Type B pancreatic cell (in vitro differentiated cells): ENCODE data around the gene FBN1. TPM values are rescaled to one million over a fixed set of nuclear protein-coding genes. Genes with fewer than 3 reads are reported as not detected.

Experiments used
- DNase-seq: peaks from one replicate; pipeline ENCODE4 v3.0.0; 2021; ENCODE audit warnings: mixed read lengths; ENCODE audit not compliant: unreplicated experiment; ENCODE audit errors: extremely low spot score
- H3K27ac Mint-ChIP-seq: 2 replicates; pipeline ENCODE4 v1.8.0; 2021; ENCODE audit warnings: mild to moderate bottlenecking, mixed read lengths
- H3K27me3 Mint-ChIP-seq: 2 replicates; pipeline ENCODE4 v1.8.0; 2021; ENCODE audit warnings: mixed read lengths
- H3K36me3 Mint-ChIP-seq: 2 replicates; pipeline ENCODE4 v1.8.0; 2021; ENCODE audit warnings: mixed read lengths
- H3K4me1 Mint-ChIP-seq: one replicate; pipeline ENCODE4 v1.8.0; 2021; ENCODE audit warnings: mixed read lengths; ENCODE audit not compliant: unreplicated experiment
- H3K4me3 Mint-ChIP-seq: 2 replicates; pipeline ENCODE4 v1.8.0; 2021; ENCODE audit warnings: mild to moderate bottlenecking, mixed read lengths
- H3K9me3 Mint-ChIP-seq: 2 replicates; pipeline ENCODE4 v1.8.0; 2021; ENCODE audit warnings: mixed read lengths
- CTCF ChIP-seq: fragments of 200-600 bp; sonication (generic); conservative IDR thresholded peaks from 2 replicates; pipeline ENCODE4 v1.5.0; 2021; ENCODE audit warnings: antibody characterized with exemption, mild to moderate bottlenecking
- total RNA-seq: library from RNA; stranded (reverse); gene quantifications from 2 replicates; pipeline ENCODE4 v1.2.1, GENCODE V29; 2021; ENCODE audit warnings: low replicate concordance

The FBN1 gene
- total RNA-seq, 1 donor from 2014 or later = 58.4 TPM

DNA sequence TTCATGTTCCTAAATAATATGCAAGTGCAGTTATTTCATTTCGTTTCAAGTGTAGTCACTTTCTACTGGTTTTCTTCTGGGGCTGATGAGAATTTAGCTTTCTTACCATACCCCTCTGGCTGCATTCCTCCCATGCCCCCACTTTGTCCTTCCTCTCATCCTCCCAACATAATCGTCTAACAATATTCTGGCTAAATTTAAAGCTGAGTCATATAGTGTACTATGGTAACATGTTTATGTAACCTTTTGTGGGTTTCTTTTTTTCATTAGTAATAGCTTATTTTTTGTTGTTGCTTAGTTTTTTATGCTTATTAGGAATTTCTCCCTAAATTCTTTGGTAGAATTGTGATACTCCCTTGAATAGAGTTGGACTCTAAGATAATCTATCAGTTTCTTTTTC, 283.8 kb downstream of the FBN1 start:
- H3K4me1 Mint-ChIP-seq = peaks cover 8% of the 10 kb centered on the region
- H3K27ac Mint-ChIP-seq = no peak overlapping the region
- H3K4me3 Mint-ChIP-seq = no peak overlapping the region
- peaks cover 3% of the 10 kb centered on the region for H3K36me3 Mint-ChIP-seq
- peaks cover 7% of the 10 kb centered on the region for H3K9me3 Mint-ChIP-seq
- no peak for TF ChIP-seq CTCF
- H3K27me3 Mint-ChIP-seq = peaks cover 4% of the 10 kb centered on the region
- DNase-seq = no peak

DNA sequence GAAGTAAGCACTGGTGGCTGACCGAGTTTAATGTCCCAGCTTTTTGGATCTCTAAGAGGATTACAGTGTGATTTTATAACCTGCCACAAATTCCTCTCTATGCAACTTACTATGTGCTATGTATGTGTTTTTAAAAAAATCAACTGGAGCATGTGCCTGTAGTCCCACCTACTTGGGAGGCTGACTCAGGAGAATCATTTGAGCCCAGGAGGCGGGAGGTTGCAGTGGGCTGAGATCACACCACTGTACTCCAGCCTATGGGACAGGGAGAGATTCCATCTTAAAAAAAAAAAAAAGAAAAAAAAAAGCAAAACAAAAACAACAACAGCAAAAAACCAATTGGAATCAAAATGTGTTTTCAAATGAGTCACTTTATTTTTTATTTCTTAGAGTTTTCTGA, 284.7 kb downstream of the FBN1 start:
- no peak overlapping the region for H3K27ac Mint-ChIP-seq
- DNase-seq = no peak
- TF ChIP-seq CTCF = no peak
- H3K9me3 Mint-ChIP-seq = peaks cover 7% of the 10 kb centered on the region
- H3K36me3 Mint-ChIP-seq = peaks cover 3% of the 10 kb centered on the region
- H3K27me3 Mint-ChIP-seq = peaks cover 5% of the 10 kb centered on the region
- H3K4me3 Mint-ChIP-seq = no peak overlapping the region
- peaks cover 8% of the 10 kb centered on the region for H3K4me1 Mint-ChIP-seq

Other genes starting within 250 kb of the FBN1 start
- 9.5 and 16.0 TPM in 2 replicates for gene CEP152, start 165.4 kb upstream of the FBN1 start, total RNA-seq
- gene EID1, start 232.4 kb upstream of the FBN1 start, total RNA-seq = 97.8 and 164 TPM in 2 replicates